HL-60 (cell line): ENCODE measurements around the gene FOXI1.

ENCODE experiments used
- DNase-seq, 2 experiments: peaks; one replicate each; pipeline ENCODE4 v3.0.0-alpha.2; 2010 to 2020; ENCODE audit warnings: low read depth in 1 of 2, low spot score in 1 of 2
- H3K27ac ChIP-seq: fragments of 250-450 bp; sonication (Bioruptor Pico); replicated peaks from 2 replicates; pipeline ENCODE4 v1.5.1; 2020; ENCODE audit warnings: mild to moderate bottlenecking, moderate library complexity
- H3K27me3 ChIP-seq: fragments of 250-450 bp; sonication (Bioruptor Pico); 2 replicates; pipeline ENCODE4 v1.5.1; 2021; ENCODE audit warnings: mild to moderate bottlenecking, moderate library complexity; ENCODE audit not compliant: insufficient read depth, poor library complexity, severe bottlenecking
- H3K4me3 ChIP-seq: replicated peaks from 2 replicates; pipeline ENCODE4 v1.5.1; 2011; ENCODE audit warnings: mild to moderate bottlenecking, control low read depth, low read length; ENCODE audit not compliant: insufficient read depth
- GABPA ChIP-seq: IDR thresholded peaks from 2 replicates; pipeline ENCODE4 v1.6.1; 2012; ENCODE audit warnings: low read depth
- POLR2AphosphoS5 ChIP-seq: IDR thresholded peaks from 2 replicates; pipeline ENCODE4 v1.6.1; 2012; ENCODE audit warnings: low read depth
- SPI1 ChIP-seq: IDR thresholded peaks from 2 replicates; pipeline ENCODE4 v1.6.1; 2012; ENCODE audit warnings: low read depth, mild to moderate bottlenecking, borderline replicate concordance
- TF ChIP-seq, protein P1 (sequence below): IDR thresholded peaks from one replicate; pipeline ENCODE4 v1.5.1; 2011; ENCODE audit warnings: low read length, control low read depth, inconsistent platforms; ENCODE audit not compliant: insufficient read depth
- TF ChIP-seq, protein P2 (sequence below): IDR thresholded peaks from 2 replicates; pipeline ENCODE4 v1.6.1; 2012; ENCODE audit warnings: low read depth; ENCODE audit not compliant: insufficient replicate concordance

FOXI1 gene

DNA sequence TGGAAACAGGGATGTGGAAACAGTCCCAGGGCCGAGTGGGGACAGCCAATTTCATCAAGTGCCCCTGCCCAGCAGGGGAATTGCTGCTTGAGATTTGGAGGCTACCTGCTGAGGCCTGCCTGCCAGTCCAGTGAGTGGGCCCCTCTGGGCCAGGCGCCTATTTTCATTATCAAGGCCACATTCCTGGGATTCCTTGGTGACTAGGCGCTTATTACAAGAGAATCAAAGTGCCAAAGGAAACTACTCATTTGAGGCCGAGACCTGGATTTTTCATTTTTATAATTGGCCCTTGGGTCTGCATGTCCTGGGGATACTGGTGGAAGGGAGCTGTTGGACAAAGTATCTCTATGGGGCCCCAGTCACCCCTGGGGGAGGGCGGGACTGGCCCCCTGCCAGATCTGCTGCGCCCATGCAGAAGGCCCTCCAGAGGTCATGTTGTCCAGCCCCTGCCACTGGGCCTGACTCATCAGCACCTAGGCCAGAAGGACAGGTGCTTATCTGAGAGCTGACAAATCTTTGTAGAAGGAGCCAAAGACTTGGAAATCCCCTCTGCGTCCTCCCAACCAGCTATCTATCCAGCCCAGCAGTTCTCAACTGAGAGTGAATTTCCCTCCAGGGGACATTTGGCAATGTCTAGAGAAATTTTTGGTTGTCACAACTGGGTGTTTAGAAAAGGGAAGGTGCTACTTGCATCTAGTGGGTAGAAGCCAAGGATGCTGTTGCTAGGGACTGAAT is 45.6 kb downstream of the FOXI1 start:
- H3K27ac ChIP-seq: no peak overlapping the region
- DNase-seq: no peak
- TF ChIP-seq SPI1: no peak
- TF ChIP-seq, protein P1, sequence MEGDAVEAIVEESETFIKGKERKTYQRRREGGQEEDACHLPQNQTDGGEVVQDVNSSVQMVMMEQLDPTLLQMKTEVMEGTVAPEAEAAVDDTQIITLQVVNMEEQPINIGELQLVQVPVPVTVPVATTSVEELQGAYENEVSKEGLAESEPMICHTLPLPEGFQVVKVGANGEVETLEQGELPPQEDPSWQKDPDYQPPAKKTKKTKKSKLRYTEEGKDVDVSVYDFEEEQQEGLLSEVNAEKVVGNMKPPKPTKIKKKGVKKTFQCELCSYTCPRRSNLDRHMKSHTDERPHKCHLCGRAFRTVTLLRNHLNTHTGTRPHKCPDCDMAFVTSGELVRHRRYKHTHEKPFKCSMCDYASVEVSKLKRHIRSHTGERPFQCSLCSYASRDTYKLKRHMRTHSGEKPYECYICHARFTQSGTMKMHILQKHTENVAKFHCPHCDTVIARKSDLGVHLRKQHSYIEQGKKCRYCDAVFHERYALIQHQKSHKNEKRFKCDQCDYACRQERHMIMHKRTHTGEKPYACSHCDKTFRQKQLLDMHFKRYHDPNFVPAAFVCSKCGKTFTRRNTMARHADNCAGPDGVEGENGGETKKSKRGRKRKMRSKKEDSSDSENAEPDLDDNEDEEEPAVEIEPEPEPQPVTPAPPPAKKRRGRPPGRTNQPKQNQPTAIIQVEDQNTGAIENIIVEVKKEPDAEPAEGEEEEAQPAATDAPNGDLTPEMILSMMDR: no peak
- TF ChIP-seq GABPA: no peak
- TF ChIP-seq, protein P2, sequence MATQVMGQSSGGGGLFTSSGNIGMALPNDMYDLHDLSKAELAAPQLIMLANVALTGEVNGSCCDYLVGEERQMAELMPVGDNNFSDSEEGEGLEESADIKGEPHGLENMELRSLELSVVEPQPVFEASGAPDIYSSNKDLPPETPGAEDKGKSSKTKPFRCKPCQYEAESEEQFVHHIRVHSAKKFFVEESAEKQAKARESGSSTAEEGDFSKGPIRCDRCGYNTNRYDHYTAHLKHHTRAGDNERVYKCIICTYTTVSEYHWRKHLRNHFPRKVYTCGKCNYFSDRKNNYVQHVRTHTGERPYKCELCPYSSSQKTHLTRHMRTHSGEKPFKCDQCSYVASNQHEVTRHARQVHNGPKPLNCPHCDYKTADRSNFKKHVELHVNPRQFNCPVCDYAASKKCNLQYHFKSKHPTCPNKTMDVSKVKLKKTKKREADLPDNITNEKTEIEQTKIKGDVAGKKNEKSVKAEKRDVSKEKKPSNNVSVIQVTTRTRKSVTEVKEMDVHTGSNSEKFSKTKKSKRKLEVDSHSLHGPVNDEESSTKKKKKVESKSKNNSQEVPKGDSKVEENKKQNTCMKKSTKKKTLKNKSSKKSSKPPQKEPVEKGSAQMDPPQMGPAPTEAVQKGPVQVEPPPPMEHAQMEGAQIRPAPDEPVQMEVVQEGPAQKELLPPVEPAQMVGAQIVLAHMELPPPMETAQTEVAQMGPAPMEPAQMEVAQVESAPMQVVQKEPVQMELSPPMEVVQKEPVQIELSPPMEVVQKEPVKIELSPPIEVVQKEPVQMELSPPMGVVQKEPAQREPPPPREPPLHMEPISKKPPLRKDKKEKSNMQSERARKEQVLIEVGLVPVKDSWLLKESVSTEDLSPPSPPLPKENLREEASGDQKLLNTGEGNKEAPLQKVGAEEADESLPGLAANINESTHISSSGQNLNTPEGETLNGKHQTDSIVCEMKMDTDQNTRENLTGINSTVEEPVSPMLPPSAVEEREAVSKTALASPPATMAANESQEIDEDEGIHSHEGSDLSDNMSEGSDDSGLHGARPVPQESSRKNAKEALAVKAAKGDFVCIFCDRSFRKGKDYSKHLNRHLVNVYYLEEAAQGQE: no peak
- TF ChIP-seq POLR2AphosphoS5: no peak
- no peak overlapping the region for H3K4me3 ChIP-seq
- H3K27me3 ChIP-seq: peaks cover 2% of the 10 kb centered on the region

DNA sequence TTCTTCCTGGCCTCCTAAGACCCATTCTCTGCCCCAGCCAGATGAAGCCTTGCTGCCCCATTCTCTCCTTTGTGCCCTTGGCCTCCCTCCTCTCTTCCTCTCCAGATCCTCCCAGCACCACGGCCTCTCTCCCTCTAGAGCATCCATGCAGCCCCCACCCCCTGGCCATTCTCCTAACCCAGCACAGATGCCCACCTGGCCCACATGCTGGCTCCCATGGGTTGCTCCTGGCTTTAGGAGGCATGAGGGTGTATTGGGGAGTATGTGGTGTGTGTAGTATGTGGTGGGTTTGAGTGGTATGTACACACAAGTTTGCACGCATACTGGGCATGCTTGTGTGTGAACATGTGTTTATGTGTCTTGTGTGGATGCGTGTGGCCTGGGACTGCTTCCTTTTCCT is 47.1 kb downstream of the FOXI1 start:
- H3K27me3 ChIP-seq: peaks cover 2% of the 10 kb centered on the region
- no peak overlapping the region for H3K4me3 ChIP-seq
- no peak overlapping the region for H3K27ac ChIP-seq
- no peak for DNase-seq
- TF ChIP-seq POLR2AphosphoS5: no peak
- TF ChIP-seq, protein P1: no peak
- TF ChIP-seq SPI1: no peak
- no peak for TF ChIP-seq GABPA
- TF ChIP-seq, protein P2: no peak

DNA sequence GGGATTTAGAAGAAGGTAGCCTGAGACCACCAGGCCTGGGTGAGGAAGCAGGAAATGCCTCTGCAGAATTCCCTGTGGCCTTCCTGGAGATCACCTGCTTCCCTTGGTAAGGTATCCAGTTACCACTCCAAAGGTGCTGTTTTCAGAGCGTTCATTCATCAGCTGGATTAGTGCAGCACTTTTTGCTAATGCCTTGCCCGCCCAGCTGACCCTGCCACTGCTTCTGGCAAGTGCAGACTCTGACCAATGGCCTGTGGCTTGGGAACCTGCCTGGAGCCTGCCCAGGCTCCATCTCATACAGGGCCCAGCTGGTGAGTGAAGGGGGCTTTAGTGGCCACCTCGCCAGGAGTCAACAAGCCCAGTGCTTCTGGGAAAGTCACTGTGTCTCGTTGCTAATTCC is 48.6 kb downstream of the FOXI1 start:
- no peak for TF ChIP-seq GABPA
- TF ChIP-seq, protein P1: no peak
- H3K27ac ChIP-seq: no peak overlapping the region
- DNase-seq: no peak
- no peak overlapping the region for H3K4me3 ChIP-seq
- no peaks in the 10 kb centered on the region for H3K27me3 ChIP-seq

DNA sequence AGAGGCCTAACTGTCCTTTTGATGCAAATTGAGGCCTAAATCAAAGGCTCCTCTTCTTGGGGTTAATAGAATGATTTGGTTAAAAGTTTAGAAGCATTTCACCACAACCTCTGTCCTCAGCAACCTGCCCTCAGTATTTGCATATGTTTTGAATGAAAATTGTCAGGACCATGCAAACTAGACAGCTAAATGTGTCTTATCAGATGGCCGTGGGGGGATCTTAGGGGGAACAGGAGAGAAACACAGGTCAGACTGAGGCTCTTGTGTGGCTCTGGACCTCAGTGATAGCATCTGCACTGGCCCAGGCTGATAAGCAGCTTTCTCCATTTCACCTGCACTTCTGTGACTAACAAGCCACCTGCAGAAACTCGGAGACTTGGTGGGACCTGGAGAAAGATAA is 49.0 kb downstream of the FOXI1 start:
- no peak overlapping the region for H3K27ac ChIP-seq
- DNase-seq: no peak
- H3K27me3 ChIP-seq: no peaks in the 10 kb centered on the region
- TF ChIP-seq, protein P2: no peak
- TF ChIP-seq SPI1 (no peak), POLR2AphosphoS5 (no peak), GABPA (no peak)
- TF ChIP-seq, protein P1: no peak
- no peak overlapping the region for H3K4me3 ChIP-seq
